Ishikawa (cell line): ENCODE data around the gene DCP1B.

Experiments
- CEBPB ChIP-seq: IDR thresholded peaks from 2 replicates; pipeline ENCODE4 v1.6.1; 2012
- CREB1 ChIP-seq: IDR thresholded peaks from 2 replicates; pipeline ENCODE4 v1.6.1; 2012; ENCODE audit warnings: low read depth
- EP300 ChIP-seq: IDR thresholded peaks from 2 replicates; pipeline ENCODE4 v1.6.1; 2012; ENCODE audit warnings: borderline replicate concordance
- FOXM1 ChIP-seq: IDR thresholded peaks from 2 replicates; pipeline ENCODE4 v1.6.1; 2012; ENCODE audit warnings: low read depth, borderline replicate concordance
- MAX ChIP-seq: IDR thresholded peaks from 2 replicates; pipeline ENCODE4 v1.6.1; 2012
- RAD21 ChIP-seq: IDR thresholded peaks from 2 replicates; pipeline ENCODE4 v1.6.1; 2012; ENCODE audit warnings: low read depth
- REST ChIP-seq: IDR thresholded peaks from 2 replicates; pipeline ENCODE4 v1.6.1; 2012; ENCODE audit warnings: low read depth, mild to moderate bottlenecking
- TAF1 ChIP-seq: IDR thresholded peaks from 2 replicates; pipeline ENCODE4 v1.6.1; 2012; ENCODE audit warnings: low read depth, mild to moderate bottlenecking
- TEAD4 ChIP-seq: IDR thresholded peaks from 2 replicates; pipeline ENCODE4 v1.6.1; 2012
- YY1 ChIP-seq: IDR thresholded peaks from 2 replicates; pipeline ENCODE4 v1.6.1; 2012; ENCODE audit warnings: low read depth
- ZBTB7A ChIP-seq: IDR thresholded peaks from 2 replicates; pipeline ENCODE4 v1.6.1; 2012; ENCODE audit warnings: low read depth

DNA sequence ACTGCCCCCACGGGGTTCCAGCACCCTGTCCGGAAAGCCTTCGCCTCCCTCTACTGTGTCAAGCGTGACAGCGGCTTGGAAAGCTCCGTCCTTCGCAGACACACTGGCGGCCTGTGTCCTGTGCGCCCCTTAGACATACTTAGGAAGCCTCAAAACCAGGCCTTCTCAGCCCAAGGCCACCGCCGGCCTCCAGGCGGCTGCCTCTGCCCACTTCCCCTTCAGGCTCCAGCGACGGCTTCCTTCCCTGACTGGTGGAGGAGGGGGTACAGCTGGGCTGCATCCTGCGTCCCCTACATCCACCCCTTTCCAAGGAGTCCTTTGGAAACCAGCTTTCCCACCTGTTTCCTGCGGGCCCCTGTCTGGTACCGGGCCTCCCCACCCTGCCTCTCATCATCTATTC, 83.3 kb downstream of the DCP1B start:
- TF ChIP-seq CEBPB (no peak), ZBTB7A (no peak), FOXM1 (no peak), MAX (no peak), EP300 (no peak), YY1 (no peak), TAF1 (no peak), REST (no peak), RAD21 (no peak), CREB1 (no peak), TEAD4 (no peak)
